HEK293T (cell line): ENCODE measurements around the gene MAML2.

Experiments
- FOXM1 ChIP-seq: fragments of 450-650 bp; IDR thresholded peaks from 2 replicates; pipeline ENCODE4 v1.6.1; 2017; ENCODE audit warnings: mild to moderate bottlenecking, borderline replicate concordance
- SP1 ChIP-seq: fragments of 450-650 bp; IDR thresholded peaks from 2 replicates; pipeline ENCODE4 v1.6.1; 2017

DNA sequence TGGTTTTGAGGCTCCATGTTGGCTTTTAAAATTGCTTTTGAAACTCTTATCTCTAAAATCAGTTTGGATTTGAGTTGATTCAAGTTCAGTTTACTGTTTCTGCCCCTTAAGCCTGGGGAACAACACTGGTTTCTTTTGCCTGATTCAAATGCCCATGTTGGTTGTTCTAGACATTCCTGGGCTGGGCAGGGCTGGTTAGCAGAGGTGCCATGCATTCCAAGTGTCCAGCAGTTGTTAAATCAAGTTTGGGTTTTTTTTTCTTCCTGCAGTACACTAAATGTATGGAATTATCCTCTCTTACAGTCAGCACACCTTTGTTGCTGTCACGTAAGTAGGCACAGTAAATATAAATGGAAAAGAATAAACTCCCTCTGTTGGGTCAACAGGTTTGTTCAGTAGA lies 351.9 kb downstream of the MAML2 start:
- TF ChIP-seq FOXM1: no peak
- TF ChIP-seq SP1: no peak
